Retinal pigment epithelial cell (primary cell): ENCODE data around the gene SLC23A1.
"Not testable (repeated sequence)": the region's sequence is repeated elsewhere in the genome, so short reads cannot be mapped to it uniquely, and the experiment has no call there.

Experiments used
- DNase-seq: peaks from one replicate; pipeline ENCODE4 v3.0.0-alpha.2; 2010; ENCODE audit warnings: low read depth
- H3K4me3 ChIP-seq: 2 replicates; pipeline ENCODE4 v1.5.1; 2011; ENCODE audit warnings: mild to moderate bottlenecking, low read length, control low read depth, moderate library complexity
- TF ChIP-seq, protein P1 (sequence below): conservative IDR thresholded peaks from 2 replicates; pipeline ENCODE4 v1.5.1; 2011; ENCODE audit warnings: low read depth, low read length, control low read depth, inconsistent platforms

The SLC23A1 gene

DNA sequence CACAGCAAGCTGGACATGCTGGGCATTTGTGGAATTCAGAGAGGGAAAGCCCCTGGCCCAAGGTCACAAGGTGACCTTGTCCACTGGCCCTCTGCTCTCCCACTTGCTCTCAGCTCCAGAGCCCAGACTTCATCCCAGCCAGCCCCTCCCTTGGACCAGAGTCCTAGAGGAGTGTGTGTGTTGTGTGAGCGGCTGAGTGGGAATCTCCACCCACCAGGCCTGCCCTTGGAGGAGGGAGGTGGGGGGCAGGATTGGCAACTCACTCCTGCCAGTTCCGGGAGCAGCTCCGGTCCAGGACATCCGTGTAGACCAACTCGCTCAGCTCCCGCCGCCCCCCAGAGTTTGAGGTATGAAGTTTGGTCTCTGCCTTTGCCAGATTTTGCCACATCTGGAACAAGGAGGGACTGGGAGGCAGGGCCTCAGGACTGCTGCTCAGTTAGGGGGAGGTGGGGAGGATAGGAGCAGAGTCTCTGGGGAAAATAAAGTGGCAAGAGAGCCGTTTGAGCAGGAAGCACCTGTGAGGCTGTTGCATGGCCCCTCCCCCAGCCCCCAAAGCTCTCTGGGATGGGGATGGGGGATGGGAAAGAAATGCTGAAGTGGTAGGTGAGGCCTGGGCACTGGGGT lies 5.2 kb upstream of the SLC23A1 start:
- TF ChIP-seq, protein P1, sequence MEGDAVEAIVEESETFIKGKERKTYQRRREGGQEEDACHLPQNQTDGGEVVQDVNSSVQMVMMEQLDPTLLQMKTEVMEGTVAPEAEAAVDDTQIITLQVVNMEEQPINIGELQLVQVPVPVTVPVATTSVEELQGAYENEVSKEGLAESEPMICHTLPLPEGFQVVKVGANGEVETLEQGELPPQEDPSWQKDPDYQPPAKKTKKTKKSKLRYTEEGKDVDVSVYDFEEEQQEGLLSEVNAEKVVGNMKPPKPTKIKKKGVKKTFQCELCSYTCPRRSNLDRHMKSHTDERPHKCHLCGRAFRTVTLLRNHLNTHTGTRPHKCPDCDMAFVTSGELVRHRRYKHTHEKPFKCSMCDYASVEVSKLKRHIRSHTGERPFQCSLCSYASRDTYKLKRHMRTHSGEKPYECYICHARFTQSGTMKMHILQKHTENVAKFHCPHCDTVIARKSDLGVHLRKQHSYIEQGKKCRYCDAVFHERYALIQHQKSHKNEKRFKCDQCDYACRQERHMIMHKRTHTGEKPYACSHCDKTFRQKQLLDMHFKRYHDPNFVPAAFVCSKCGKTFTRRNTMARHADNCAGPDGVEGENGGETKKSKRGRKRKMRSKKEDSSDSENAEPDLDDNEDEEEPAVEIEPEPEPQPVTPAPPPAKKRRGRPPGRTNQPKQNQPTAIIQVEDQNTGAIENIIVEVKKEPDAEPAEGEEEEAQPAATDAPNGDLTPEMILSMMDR, result no peak
- H3K4me3 ChIP-seq, result no peak overlapping the region
- DNase-seq, result no peak

DNA sequence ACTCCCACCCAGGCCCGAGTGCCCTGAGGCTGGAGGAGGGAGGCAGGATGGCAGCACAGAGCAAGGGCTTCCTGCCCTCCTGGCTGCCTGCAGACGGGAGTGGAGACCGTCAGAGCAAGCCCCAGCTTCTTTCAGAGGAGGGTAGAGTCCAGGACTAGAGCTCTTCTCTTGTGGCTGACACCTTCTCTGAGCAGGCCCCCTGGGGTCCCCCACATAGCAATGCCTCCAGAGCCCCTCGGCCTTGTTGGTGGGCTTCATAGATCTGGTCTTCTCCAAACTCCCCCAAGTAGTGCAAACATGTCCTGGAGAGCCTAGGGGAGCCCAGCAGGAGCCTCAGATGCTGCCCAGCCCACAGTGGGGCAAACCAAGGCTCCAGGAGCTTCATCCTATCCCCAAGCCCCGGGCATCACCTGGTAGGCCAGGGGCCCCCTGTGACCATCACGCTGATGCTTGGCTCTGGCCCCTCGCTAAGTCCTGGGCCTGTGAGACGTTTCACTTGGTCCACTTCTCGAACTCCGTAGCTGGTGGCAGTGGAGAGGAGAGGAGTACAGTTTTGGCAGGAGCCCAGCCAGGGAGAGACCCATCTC lies 4.6 kb upstream of the SLC23A1 start:
- no peak for DNase-seq
- TF ChIP-seq, protein P1, result no peak

DNA sequence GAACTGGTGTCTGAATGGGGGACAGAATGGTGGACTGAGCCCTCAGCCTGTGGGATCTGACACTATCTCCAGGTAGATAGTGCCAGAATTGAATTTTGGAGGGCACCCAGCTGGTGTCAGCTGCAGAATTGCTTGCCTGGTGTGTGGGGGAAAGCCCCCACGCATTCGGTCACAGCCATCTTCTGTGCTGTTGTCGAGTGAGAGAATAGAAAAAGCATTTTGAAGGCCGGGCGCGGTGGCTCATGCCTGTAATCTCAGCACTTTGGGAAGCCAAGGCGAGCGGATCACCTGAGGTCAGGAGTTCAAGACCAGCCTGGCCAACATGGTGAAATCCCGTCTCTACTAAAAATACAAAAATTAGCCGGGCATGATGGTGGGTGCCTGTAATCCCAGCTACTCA lies 3.9 kb upstream of the SLC23A1 start:
- H3K4me3 ChIP-seq, DNase-seq: not testable (repeated sequence)

More for the DNA sequence above, 4.6 kb upstream of the SLC23A1 start:
- H3K4me3 ChIP-seq, result no peak overlapping the region

DNA sequence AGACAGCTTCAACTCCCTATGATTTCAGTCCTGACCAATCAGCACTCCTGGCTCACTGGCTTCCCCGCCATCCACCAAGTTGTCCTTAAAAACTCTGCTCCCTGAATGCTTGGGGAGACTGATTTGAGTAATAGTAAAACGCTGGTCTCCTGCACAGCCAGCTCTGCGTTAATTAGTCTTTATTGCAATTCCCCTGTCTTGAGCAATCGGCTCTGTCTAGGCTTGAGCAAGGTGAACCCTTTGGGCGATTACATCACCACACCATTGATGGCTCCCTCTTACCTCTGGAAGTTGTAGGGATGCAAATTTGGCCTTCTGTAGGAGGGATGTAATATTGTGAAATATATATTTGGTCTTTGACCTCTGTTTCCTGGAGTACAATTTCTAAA lies 2.9 kb upstream of the SLC23A1 start:
- H3K4me3 ChIP-seq, result no peak overlapping the region
- TF ChIP-seq, protein P1, result no peak

DNA sequence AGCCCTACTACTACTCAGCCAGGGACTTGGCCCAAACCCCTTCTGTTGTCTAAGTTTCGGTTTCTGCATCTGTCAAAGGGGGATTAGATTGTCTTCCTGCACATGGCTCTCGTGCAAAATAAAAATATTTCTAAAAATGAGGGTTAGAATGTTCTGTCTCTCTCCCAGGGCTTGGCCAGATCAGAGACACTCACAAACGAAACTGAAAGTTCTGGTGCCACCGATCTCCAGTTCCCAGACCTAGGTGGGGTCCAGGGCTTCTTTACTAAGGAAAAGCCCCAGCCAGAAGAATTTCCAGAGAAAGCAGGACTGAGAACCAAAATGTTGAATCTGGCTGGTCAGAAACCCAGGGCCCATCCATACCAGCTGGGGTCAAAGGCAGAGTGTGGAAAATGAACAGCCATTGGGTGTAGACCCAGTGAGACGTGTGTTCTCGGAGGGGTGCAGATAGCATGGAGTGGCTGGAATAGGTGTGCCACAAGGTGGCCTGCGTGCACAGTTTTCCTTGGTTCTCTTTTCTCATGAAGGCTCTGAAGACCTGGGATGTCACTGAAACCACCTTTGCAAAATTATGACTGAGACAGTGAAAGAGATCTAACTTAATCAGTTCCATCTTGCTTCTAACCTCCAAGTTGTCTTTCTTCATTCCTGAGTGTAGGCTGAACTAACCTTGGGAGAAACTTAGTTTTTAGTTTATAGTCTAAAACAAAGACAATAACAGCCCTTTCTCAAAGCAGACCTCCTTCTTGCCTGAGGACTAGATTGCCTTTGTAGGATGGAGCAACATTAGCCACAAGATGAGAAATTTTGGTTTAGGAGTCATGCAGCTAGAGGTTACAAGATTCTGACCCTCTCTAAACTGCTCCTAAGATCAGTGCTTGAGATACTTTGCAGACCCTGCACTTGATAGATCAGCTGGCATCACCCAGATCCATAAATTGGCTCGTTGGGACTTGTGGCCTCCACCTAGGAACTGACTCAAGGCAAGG lies 2.3 kb upstream of the SLC23A1 start:
- no peak for DNase-seq
- no peak overlapping the region for H3K4me3 ChIP-seq
- TF ChIP-seq, protein P1, result no peak

More for the DNA sequence above, 2.9 kb upstream of the SLC23A1 start:
- no peak for DNase-seq

DNA sequence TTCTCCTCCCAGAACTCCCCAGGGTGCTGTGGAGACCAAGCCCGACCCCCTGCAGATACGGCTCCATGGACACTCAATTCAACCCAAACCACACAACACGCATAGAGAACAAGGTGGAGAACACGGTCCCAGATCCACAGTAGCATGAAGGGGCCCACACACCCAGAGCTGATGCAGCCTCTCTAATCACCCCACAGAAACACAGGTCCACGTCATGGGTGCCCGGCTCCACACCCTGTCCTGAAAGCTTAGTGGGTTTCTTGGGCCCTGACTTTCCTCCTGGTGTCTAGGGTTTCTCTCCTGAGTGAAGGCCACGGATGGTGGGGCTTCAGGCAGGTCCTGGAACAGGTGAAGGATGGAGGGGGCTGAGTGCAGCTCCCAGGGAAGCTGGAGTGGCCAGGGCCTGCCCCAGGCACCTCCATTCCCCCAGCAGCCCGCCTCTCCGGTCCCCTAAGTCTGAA lies 1.5 kb upstream of the SLC23A1 start:
- no peak overlapping the region for H3K4me3 ChIP-seq
- TF ChIP-seq, protein P1, result no peak
- no peak for DNase-seq

DNA sequence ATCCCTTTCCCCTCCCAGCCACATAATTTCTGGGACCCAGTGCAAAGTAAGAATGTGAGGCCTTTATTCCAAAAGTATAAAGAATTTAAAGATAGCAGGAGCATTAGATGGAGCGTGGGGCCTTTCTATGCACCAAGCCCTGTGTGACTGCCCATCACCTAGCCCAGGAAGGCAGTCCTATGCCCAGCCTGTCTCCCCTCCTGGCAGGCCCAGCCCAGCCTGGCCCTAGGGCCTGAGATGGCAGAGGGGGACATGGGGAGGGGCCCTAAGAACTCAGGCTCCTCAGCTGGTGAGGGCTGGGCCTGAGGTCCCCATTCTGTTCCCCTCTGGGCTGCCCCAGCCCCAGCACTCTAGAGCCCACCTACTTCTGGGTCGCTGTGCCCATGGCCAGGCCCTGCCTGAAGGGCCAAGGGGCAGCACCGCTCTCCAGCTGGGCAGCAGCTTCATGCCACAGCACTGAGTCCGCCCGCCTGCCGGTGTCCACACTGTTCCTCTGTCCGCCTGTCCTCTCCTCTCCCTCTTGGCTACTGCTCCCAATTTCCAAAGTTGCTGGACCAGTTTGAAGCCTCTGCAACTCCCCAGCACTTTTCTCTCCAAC lies 995 bp upstream of the SLC23A1 start:
- H3K4me3 ChIP-seq, result no peak overlapping the region
- TF ChIP-seq, protein P1, result no peak
- DNase-seq, result no peak
